WTC11 (cell line): ENCODE results near the gene KRTAP5-11.
"Not testable (repeated sequence)": the region's sequence is repeated elsewhere in the genome, so short reads cannot be mapped to it uniquely, and the experiment has no call there.

ENCODE experiments used
- CTCF ChIP-seq: fragments of 200-600 bp; IDR thresholded peaks from 2 replicates; pipeline ENCODE4 v1.8.0; 2022; ENCODE audit warnings: antibody characterized with exemption
- FOXK1 ChIP-seq: sonication (generic); formaldehyde crosslinking; IDR thresholded peaks from 2 replicates; pipeline ENCODE4 v1.8.0; 2022; ENCODE audit warnings: mild to moderate bottlenecking, moderate library complexity, missing genetic modification reagents
- NR1H2 ChIP-seq: sonication (generic); formaldehyde crosslinking; IDR thresholded peaks from 2 replicates; pipeline ENCODE4 v1.9.0; 2021; ENCODE audit warnings: mild to moderate bottlenecking, moderate library complexity, missing genetic modification reagents
- NR2C2 ChIP-seq: sonication (generic); formaldehyde crosslinking; IDR thresholded peaks from 2 replicates; pipeline ENCODE4 v1.8.0; 2022; ENCODE audit warnings: mild to moderate bottlenecking, missing genetic modification reagents

GRCh38 chr11:71606853-71607519 lies 24.3 kb upstream of the KRTAP5-11 start:
- TF ChIP-seq NR2C2 (CRISPR knock-in tag); NR1H2 (CRISPR knock-in tag); FOXK1; CTCF: not testable (repeated sequence)
